ENCODE data around the gene TERT. TPM values are rescaled to one million over a fixed set of nuclear protein-coding genes. Genes with fewer than 3 reads are reported as not detected.

TERT gene
- total RNA-seq, 1 experiment from 2014 or later = 6.1 TPM

DNA sequence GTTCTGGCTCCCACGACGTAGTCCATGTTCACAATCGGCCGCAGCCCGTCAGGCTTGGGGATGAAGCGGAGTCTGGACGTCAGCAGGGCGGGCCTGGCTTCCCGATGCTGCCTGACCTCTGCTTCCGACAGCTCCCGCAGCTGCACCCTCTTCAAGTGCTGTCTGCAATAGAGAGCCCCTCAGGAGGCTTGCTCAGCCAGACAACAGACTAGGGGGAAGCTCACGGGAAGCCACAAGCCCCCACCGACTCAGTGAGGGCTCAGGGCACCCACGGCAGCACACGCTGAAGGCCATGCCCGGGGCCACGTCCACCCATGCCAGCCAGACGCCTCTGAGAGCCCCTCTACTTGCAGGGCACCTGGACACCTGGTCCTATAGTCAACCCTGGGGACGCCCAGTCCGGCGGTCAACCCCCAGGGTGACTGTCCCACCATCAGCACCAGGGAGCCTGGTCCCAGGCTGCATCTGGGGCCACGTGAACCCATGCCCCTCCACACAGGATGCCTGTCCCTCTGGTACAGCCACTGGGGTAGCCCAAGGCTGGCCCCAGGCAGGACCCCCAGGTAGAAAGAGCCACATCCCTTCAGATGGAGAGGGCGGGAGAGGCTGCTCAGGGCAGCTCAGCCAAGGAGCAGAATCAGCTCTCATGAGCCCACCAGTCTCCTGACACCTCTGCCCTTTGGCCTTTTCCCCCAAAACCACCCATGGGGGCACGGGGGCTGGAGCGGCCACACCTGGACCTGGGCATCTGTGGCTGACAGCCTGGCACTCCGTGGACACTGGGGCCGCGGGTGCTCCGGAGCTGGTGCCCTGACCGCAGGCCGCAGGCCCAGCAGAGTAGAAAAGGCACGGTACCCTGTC, 14.5 kb downstream of the TERT start:
- no peak for DNase-seq
- no peaks in the 10 kb centered on the region for H3K9me3 ChIP-seq
- Mint-ChIP-seq H3K27ac (ENCODE audit: unreplicated experiment) (no peak overlapping the region), H3K27me3 (ENCODE audit: insufficient read depth, unreplicated experiment) (no peaks in the 10 kb centered on the region), H3K4me3 (ENCODE audit: unreplicated experiment) (no peak overlapping the region), H3K36me3 (ENCODE audit: insufficient read depth, unreplicated experiment) (peaks cover 8% of the 10 kb centered on the region), H3K9me3 (ENCODE audit: unreplicated experiment) (no peaks in the 10 kb centered on the region), H3K4me1 (ENCODE audit: low read depth, unreplicated experiment) (no peaks in the 10 kb centered on the region)
- H3K36me3 ChIP-seq (ENCODE audit: control insufficient read depth, insufficient read depth, low read length) = no peaks in the 10 kb centered on the region
- CTCF ChIA-PET = no interaction called here
- TF ChIP-seq, protein P1, sequence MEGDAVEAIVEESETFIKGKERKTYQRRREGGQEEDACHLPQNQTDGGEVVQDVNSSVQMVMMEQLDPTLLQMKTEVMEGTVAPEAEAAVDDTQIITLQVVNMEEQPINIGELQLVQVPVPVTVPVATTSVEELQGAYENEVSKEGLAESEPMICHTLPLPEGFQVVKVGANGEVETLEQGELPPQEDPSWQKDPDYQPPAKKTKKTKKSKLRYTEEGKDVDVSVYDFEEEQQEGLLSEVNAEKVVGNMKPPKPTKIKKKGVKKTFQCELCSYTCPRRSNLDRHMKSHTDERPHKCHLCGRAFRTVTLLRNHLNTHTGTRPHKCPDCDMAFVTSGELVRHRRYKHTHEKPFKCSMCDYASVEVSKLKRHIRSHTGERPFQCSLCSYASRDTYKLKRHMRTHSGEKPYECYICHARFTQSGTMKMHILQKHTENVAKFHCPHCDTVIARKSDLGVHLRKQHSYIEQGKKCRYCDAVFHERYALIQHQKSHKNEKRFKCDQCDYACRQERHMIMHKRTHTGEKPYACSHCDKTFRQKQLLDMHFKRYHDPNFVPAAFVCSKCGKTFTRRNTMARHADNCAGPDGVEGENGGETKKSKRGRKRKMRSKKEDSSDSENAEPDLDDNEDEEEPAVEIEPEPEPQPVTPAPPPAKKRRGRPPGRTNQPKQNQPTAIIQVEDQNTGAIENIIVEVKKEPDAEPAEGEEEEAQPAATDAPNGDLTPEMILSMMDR (IDR thresholded peaks at IDR 0.05; ENCODE audit: insufficient read depth in 1 of 2, low read depth in 1 of 2, low read length in 1 of 2, severe bottlenecking in 1 of 2, unreplicated experiment in 1 of 2) = no peak
- intact Hi-C loops (cut with micrococcal nuclease; ENCODE audit: unreplicated experiment) = no loop called here
- H3K4me1 ChIP-seq = no peaks in the 10 kb centered on the region
- BruUV-seq (replicated peaks) = no TSS peak
- H3K27me3 ChIP-seq (replicated peaks; ENCODE audit: control insufficient read depth, insufficient read depth, low read length) = no peaks in the 10 kb centered on the region
- POLR2A ChIA-PET = no interaction called here
- no peak overlapping the region for H3K4me3 ChIP-seq (ENCODE audit: low read depth, low read length)

DNA sequence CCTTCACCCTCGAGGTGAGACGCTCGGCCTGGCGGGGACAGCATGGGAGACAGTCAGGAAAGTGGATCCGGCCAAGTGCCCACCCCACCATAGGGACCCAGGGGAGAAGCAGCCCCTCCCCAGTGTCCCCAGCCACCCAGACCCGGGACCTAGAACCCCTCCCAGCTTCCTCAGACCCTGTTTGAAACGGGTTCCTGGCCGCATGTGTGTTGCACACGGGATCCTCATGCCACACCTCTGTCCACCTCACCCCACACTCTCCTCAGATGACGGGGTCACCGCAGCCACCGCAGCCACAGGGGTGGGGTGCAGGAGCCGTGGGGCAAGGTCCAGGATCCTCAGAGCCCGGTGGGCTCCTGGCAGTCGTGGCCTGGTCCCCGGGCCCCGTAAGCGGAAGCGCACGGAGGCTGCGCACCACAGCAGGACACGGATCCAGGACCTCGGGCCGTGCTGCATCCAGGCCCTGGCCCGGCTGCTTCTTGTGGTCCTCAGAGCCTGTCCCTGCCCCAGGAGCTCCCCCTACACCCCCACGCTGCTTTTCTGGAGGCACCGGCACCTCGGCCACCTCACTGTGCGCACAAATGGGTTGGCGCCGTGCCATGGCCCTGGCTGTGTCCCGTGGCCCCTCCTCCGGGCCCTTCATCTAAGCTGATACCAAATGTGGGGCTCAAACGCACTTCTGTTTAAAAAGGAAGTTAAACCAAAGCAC, 15.3 kb downstream of the TERT start:
- Histone ChIP-seq H3K27me3 (replicated peaks; ENCODE audit: control insufficient read depth, insufficient read depth, low read length) (no peaks in the 10 kb centered on the region), H3K36me3 (ENCODE audit: control insufficient read depth, insufficient read depth, low read length) (no peaks in the 10 kb centered on the region), H3K4me3 (ENCODE audit: low read depth, low read length) (no peak overlapping the region), H3K9me3 (no peaks in the 10 kb centered on the region), H3K4me1 (no peaks in the 10 kb centered on the region)
- H3K4me1 Mint-ChIP-seq (ENCODE audit: low read depth, unreplicated experiment) = no peaks in the 10 kb centered on the region
- H3K4me3 Mint-ChIP-seq (ENCODE audit: unreplicated experiment) = no peak overlapping the region
- H3K27me3 Mint-ChIP-seq (ENCODE audit: insufficient read depth, unreplicated experiment) = no peaks in the 10 kb centered on the region
- CTCF ChIA-PET = no interaction called here
- no peak overlapping the region for H3K27ac Mint-ChIP-seq (ENCODE audit: unreplicated experiment)
- DNase-seq = no peak
- peaks cover 7% of the 10 kb centered on the region for H3K36me3 Mint-ChIP-seq (ENCODE audit: insufficient read depth, unreplicated experiment)
- POLR2A ChIA-PET = no interaction called here
- BruUV-seq (replicated peaks) = no TSS peak
- TF ChIP-seq, protein P1 (IDR thresholded peaks at IDR 0.05; ENCODE audit: insufficient read depth in 1 of 2, low read depth in 1 of 2, low read length in 1 of 2, severe bottlenecking in 1 of 2, unreplicated experiment in 1 of 2) = no peak
- intact Hi-C loops (cut with micrococcal nuclease; ENCODE audit: unreplicated experiment) = no loop called here
- no peaks in the 10 kb centered on the region for H3K9me3 Mint-ChIP-seq (ENCODE audit: unreplicated experiment)

DNA sequence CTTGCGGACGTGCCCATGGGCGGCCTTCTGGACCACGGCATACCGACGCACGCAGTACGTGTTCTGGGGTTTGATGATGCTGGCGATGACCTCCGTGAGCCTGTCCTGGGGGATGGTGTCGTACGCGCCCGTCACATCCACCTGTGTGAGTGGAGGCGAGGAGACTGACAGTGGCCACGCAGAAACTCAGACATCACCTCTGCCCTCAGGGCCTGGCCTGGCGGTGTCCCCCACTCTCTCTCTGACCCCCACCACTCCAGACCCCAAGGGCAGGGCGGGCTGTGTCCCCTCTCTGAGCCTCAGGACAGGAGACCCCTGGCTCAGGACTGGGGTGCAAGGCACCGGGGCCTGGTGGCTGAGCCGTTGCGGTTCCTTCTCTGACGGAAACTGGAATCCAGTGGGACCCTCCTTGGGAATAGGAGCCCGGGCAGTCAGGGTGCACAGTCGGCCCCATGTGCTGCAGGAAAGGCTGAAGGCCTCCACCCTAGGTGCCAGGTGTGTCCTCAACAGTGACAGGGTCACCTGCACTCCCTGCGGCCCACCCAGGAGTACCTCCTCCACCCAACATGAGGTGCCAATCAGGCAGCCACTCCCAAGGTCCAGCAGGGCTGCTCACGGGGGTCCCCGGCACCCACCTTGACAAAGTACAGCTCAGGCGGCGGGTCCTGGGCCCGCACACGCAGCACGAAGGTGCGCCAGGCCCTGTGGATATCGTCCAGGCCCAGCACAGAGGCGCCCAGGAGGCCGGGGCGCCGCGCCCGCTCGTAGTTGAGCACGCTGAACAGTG, 16.0 kb downstream of the TERT start:
- no peak overlapping the region for H3K4me3 ChIP-seq (ENCODE audit: low read depth, low read length)
- POLR2A ChIA-PET = no interaction called here

More for the DNA sequence above, 16.0 kb downstream of the TERT start:
- intact Hi-C loops (cut with micrococcal nuclease; ENCODE audit: unreplicated experiment) = no loop called here
- H3K27me3 Mint-ChIP-seq (ENCODE audit: insufficient read depth, unreplicated experiment) = no peaks in the 10 kb centered on the region
- H3K27me3 ChIP-seq (replicated peaks; ENCODE audit: control insufficient read depth, insufficient read depth, low read length) = no peaks in the 10 kb centered on the region
- BruUV-seq (replicated peaks) = no TSS peak
- no peaks in the 10 kb centered on the region for H3K4me1 Mint-ChIP-seq (ENCODE audit: low read depth, unreplicated experiment)
- no peaks in the 10 kb centered on the region for H3K9me3 ChIP-seq
- H3K9me3 Mint-ChIP-seq (ENCODE audit: unreplicated experiment) = no peaks in the 10 kb centered on the region
- H3K4me3 Mint-ChIP-seq (ENCODE audit: unreplicated experiment) = no peak overlapping the region
- H3K36me3 ChIP-seq (ENCODE audit: control insufficient read depth, insufficient read depth, low read length) = no peaks in the 10 kb centered on the region
- CTCF ChIA-PET = no interaction called here
- TF ChIP-seq, protein P1 (IDR thresholded peaks at IDR 0.05; ENCODE audit: insufficient read depth in 1 of 2, low read depth in 1 of 2, low read length in 1 of 2, severe bottlenecking in 1 of 2, unreplicated experiment in 1 of 2) = no peak
- no peaks in the 10 kb centered on the region for H3K4me1 ChIP-seq
- no peak overlapping the region for H3K27ac Mint-ChIP-seq (ENCODE audit: unreplicated experiment)
- H3K36me3 Mint-ChIP-seq (ENCODE audit: insufficient read depth, unreplicated experiment) = no peaks in the 10 kb centered on the region
- no peak for DNase-seq

Data from Caco-2 (cell line).